ENCODE data around the gene NTSR1.
A peak's percentile ranks its signal among the peaks of the same experiment; 100 is the strongest.

NTSR1 gene

DNA sequence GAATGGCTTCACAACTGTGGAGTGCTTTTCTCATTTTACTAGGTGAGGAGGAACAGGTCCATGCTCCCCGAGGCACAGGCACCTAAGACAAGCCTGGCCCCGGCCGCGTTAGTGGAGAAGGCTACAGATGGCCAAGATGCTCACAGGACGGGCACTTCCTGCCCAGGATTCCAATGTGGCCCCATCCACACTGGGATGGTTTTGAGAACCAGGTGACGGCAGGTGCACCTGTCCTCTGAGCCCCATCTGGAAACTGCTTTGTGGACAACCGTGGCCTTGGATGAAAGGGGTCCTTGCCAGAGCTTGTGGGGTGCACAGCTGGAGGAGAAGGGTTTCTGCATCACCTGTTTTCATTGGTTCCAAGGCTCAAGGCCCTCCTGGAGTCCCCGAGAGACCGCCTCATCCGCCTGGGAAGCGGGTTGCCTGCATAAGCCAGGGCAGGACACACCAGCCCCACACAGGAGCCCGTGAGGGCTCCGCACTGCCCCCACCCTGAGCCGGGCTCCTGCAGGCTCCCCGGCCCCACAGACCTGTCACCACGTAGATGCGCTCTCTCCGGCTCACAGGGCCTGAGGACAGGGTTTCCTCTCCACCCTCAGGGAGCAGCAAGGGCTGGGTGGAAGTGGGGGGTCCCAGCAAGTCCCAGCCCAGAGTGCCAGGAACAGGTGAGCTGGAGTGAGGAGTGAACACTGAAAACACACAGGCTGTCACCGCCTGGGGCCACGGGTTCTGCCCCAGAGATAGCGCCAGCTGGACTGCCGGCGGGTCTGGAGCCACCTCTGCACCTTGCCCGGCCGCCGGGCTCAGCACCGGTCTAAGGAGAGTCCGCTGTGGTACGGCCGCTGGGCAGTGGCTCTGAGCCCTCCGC lies 18.3 kb downstream of the NTSR1 start:
- DNase-seq (ENCODE audit: low read depth) = no peak

DNA sequence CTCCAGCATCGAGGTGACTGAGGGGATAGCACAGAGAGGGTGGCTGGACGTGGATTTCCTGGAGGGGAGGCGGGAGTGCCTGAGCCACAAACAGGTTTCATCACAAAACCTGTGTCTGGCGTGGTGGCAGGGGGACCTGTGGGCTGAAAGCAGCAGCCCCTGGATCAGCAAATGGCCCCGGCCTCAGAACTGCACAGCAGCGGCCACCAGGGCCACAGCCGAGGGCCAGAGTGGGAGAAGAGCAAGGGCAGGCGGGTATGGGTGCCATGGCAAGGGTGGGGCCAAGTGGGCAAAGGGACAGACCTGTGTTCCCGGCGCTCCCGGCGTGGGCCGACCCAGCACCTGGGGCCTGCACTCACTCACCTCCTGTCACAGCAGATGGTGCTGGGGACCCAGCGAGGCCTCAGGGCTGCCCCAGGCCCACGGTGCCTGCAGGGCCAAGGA lies 19.0 kb downstream of the NTSR1 start:
- no peak for DNase-seq (ENCODE audit: low read depth)

DNA sequence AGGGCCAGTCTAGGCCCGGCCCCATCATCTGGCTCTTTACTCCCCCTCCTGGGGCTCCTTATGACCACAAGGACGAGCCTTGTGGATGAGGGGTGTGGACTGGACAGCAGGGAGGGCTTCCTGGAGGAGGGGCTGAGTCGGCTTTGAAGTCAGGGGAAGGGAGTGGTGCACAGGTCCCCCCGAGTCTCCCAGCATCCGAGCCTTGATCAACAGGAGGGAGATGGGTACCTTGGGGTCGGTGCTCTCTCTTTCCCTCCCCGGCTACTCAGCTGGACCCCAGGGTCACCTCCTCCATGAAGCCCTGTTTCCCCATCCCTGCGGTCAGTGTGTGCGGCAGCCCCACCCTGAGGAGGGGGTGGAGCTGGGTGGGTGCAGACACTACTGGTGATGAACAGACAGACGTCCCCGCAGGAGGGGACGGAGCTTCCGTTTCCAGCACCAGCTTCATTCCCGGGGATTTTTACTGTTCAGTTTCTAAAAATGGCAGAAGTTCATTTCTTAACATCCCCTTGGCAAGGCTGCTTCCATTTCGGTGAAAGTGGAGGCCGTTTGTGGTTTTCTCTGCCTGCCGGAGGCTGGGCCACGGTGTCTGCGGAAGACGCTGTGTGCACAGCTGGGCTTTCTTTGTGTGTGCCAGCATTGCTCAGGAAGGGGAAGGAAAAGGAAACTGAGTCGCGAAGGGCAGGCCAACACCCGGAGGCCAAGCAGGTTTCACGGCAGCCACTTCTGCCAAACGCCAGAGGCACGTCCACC lies 19.6 kb downstream of the NTSR1 start:
- no peak for DNase-seq (ENCODE audit: low read depth)

DNA sequence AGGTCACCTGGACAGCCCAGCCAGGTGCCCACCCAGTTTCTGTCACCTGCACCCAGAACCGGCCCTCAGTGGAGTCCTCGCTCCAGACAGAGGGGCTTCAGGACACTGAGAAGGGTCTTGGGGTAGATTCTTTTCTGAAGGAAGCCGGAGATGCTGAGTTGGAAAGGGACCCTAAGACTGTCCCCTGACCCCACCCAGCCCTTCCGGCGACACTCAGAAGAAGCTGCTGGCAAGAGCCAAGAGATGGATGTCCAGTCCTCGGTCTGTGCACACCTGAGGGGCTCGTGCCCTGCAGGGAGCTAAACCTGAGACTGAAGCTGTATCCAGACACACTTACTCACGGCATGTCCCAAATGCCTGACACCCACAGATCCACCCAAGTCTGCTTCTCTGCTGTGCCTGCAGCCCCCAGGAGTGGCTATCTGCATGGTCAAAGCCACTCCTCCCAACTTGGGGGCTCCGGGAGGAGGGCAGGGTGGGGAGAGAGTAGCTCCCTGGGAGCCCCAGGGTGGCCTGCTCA lies 20.2 kb downstream of the NTSR1 start:
- DNase-seq (ENCODE audit: low read depth) = no peak

DNA sequence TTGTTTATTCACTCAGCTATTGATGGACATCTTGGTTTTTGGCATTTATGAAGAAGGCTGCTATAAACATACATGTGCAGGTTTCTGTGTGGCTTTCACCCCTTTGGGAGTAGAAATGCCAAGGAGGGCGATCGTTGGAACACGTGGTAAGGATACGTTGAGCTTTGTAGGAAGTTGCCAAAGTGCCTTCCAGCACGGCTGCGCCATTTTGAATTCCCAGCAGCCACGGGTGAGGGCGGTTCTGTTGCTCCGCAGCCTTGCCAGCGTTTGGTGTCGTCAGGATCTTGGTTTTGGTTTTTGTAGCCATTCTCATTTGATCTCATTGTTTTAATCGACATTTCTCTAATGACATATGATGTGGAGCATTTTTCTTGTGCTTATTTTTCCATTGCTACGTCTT lies 21.8 kb downstream of the NTSR1 start:
- no peak for DNase-seq (ENCODE audit: low read depth)

DNA sequence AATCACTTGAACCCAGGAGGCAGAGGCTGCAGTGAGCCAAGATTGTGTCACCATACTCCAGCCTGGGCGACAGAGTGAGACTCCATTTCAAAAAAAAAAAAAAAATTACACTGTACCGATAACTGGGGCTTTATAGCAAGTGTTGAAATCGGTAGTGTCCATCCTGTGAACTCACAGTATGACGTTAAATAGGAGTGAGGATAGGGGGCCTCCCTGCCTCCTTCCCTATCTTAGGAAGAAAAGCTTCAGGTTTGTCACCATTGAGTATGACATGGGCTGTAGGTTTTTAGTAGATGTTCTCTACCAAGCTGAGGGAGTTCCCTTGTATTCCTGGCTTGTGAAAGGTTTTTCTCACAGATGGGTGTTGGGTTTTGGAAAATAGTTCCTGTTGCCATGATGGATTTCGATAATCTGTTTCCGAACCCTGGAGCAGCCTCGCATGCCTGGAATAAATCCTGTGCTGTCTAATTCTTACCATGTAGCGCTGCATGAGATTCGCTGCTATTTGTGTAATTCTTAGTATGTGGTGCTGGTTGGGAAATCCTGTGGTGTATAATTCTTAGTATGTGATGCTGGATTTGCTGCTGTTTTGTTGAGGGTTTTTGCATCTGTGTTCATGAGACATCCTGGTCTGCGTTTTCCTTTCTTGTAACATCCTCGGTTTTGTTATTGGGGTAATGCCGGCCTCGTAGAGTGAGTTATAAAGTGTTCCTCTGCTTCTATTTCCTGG lies 23.6 kb downstream of the NTSR1 start:
- DNase-seq (ENCODE audit: low read depth) = no peak

DNA sequence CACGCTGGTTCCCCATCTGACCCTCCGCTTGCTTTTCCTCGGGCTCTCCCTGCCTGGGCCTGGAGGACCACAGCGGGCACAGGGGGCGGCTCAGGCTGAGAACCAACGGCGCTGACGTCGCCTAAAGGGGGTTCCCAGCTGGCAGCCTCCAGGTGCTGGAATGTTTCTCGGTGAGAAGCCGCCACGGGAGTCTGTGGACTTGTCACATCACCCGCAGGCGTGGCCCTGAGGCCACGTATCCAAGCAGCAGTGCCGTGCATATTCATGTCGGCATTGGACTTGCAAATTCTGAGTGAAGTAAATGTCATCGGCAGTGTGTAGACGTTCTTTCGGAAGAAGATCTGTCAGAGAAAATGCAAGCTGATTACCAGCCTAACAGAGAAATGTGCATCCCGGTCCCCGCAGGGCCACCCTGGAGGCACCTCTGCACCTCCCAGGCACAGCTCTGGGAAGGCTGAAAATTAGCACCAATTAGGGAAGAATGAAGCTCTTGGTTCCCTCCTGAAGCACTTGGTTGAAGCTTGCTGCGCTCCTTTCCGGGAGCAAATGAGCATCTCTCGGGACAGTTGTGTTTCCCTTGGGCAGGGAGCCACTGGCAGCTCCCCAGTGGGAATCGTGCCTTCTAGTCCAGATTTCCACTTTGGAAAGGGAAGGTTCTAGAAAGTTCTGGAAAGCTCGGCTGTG lies 24.3 kb downstream of the NTSR1 start:
- DNase-seq (ENCODE audit: low read depth) = no peak

DNA sequence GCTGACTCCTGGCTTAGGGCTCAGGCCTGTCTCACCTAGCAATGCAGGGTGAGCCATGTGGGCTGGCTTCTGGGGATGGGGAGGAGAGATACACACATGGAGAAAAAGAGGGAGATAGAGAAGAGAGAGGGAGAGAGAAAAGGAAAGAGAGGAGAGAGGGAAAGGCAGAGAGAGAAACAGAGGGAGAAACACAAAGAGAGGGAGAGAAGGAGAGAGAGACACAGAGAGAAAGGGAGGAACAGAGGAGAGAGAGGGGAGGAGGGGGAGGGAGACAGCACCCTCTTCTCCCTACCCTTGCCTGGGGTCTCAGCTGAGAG lies 24.8 kb downstream of the NTSR1 start:
- DNase-seq (ENCODE audit: low read depth) = no peak

DNA sequence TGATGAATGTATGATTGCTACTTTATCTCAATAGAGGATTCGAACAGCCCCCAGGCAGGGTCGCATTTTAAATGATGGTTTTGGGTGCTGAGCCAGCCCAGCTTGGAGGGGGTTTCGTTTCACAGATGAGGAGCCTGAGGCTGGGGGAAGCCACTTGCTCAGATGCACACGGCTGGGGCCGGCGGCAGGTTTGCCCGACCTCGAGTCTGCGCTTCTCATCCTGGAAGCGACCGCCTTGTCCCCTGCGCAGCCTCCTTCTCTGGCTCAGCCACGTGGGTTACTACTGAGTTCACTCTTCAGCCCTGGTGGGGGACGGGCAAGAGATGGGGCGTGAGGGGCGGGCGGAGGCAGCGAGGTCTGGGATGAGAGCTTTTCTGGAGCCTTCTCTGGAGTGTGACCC lies 25.3 kb downstream of the NTSR1 start:
- DNase-seq (ENCODE audit: low read depth) = no peak

DNA sequence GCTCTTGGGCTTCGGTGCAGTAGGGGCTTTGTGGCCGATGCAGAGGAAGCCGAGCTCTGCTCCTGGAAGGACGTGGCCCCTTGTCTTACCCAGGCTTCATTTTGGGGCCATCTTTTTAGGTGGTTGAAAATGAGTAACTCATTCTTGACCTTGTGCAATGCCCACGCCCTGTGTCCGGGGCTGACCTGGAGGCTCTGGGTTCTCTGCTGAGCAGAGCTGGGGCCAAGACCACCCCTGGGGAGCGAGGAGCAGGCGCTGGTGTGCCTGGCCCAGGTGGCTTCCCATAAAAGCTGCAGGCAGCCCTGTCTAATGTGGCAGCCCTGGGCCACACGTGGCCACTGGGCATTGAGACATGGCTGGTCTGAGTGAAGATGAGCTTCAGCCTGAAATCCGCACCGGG lies 25.7 kb downstream of the NTSR1 start:
- DNase-seq (ENCODE audit: low read depth) = no peak

DNA sequence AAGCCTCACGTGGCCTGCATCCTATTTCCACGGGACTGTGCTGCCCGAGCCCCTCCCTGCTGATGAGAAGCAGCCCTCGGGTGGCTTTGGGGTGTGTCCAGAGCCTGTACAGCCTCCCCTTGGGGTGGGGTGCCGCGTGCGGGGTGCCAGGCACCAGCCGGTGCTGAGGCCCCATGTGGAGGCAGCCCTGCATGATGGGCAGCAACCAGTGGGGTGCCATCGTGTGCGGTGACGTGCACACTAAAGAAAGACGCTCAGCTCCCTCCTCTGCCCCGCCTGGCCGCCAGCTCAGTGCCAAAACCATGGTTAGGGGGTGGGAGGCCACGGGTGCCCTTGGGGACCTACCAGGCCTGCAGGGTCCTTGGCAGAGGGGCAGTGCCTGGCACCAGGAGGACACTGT lies 26.2 kb downstream of the NTSR1 start:
- no peak for DNase-seq (ENCODE audit: low read depth)

DNA sequence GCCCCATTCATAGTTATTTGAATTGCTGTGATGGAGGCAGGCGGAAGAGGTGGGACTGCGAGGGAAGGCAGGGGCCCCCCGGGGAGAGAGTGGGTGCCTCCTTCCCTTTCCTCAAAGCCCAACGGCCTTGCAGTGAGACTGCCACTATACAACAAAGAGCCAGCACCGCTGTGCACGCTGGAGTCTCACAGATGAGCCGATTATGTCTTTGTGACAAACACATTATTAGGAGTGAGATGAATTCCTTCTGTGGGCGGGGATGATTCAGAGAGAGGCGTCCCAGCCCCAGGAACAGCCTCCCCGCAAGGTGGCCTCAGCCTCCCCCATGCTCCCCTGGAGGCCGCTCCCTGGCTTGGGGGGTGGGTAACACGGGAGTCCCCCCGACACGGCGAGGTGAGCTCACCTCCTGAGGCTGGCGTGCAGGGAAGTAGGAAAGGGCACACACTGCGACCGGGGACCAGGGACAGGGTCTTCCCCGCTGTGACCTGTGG lies 26.7 kb downstream of the NTSR1 start:
- peak; percentile 32 for DNase-seq (ENCODE audit: low read depth)

DNA sequence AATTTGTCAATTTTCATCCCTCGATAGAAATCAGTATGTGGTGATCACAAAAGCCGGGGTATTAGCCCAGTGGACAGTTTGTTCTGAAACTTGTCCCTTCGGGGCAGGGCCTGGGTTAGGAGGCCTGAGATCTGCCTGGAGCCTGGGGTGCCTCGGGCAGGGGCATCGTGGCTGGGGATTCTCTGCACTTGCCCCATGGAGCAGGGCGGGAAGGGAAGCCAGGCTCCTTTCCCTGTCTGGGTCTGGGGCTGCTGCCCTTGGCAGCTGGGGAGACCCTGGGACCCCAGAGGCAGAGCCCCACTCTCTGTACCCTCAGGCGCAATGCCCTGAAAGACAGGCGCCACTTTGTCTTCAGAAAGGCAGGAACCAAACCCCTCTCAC lies 27.4 kb downstream of the NTSR1 start:
- no peak for DNase-seq (ENCODE audit: low read depth)

DNA sequence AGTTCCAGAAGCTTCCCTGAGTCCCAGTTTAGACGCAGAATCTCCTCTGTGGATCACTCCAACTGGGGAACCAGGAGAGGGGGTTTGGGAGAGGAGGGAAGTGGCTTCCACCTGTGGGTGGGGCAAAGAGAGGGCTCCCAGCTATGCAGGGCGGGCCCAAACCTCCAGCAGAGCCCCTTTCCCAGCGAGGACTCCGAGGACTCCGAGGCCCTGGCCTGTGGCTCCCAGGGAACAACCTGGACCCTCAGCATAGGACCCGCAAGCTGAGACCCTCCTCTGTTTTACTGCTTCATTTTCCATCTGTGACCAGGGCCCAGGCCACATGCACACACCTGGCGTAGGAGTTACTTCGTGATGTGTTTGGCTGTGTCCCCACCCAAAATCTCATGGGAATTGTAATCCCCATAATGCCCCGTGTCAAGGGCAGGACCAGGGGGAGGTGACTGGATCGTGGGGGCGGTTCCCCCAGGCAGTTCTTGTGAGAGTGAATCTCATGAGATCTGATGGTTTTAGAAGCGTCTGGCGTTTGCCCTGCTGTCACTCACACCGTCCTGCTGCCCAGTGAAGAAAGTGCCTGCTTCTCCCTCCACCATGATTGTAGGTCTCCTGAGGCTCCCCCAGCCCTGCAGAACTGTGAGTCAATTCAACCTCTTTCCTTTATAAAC lies 27.9 kb downstream of the NTSR1 start:
- no peak for DNase-seq (ENCODE audit: low read depth)

DNA sequence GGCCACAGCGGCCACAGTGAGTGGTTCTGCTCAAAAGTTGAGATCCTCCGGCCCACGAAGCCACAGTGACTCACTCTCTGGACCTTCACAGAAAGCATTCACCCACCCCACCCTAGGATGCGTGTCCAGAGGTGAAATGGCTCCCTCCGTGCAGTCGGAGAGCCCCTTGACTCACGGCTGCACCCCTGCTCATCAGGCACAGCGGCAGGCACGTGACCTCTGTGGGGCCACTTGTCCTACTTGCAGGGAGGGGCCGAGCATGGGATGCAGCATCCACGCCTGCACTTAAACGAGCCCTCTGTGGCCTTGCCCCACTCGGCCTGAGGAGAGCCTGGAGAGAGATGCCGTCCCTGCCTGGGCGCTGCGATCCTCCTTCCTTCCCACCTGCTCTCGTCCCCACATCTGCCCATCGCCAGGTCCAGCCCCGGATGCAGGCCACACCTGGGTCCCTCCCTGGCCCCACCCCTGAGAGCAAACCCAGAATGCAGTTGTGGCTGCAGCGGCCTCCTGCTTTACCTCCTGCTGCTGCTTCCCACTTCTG lies 28.7 kb downstream of the NTSR1 start:
- DNase-seq (ENCODE audit: low read depth) = no peak

DNA sequence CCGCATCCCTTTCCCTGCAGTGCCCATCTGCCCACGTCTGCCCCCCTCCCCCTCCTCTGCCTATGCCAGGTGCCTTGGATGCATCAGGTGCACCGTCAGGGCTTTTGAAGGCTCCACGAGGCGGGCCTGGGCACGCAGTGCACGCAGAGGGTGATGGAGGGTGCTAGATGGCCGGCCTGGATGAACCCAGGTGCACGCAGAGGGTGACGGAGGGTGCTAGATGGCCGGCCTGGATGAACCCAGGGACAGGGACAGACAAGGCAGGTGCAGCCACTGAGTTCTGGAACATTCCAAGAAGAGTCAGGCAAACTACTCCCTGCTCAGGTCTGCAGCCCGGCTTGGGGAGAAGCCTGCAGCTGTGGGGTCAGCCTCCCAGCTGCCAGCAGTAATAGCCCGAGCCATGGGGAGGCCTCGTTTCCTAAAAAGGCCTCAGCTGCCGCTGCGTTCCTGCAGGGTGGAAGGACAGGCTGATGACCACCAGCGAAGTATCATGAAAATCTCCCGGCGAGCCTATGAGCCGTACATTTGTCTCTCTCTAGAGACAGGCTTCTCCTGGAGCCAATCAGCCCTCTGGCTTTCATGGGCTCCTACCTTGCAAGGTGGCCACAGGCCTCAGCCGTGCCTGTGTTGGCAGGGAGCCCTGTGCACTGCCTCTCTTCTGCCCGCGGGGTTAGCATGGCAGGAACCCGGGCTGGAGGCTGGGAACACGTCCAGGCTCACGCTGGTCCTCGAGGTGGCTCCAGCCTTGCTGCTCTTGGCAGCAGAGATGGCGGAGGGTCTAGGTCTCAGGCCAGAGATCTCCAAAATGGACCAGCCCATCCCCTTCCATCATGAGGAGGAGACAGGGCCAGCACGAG lies 29.6 kb downstream of the NTSR1 start:
- DNase-seq (ENCODE audit: low read depth) = no peak

DNA sequence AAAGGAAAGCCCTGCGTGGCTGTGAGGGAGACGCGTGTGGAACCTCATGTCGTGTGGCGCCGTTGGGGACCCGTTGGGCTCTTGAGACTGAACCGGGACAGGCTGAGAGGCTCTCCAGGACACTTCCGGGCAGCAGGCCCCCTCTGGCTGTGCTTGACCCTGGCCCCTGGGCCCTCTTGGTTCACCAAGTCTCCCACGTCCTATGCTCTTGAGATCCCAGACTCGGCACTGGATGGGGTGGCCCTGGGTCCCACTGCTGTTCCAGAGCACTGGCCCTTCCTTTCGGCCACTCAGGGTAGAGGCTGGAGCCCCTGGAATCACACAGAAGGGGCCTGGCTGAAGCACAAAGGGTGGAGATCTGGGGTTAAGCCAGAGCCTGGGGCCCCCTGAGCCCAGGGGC lies 30.4 kb downstream of the NTSR1 start:
- DNase-seq (ENCODE audit: low read depth) = no peak

DNA sequence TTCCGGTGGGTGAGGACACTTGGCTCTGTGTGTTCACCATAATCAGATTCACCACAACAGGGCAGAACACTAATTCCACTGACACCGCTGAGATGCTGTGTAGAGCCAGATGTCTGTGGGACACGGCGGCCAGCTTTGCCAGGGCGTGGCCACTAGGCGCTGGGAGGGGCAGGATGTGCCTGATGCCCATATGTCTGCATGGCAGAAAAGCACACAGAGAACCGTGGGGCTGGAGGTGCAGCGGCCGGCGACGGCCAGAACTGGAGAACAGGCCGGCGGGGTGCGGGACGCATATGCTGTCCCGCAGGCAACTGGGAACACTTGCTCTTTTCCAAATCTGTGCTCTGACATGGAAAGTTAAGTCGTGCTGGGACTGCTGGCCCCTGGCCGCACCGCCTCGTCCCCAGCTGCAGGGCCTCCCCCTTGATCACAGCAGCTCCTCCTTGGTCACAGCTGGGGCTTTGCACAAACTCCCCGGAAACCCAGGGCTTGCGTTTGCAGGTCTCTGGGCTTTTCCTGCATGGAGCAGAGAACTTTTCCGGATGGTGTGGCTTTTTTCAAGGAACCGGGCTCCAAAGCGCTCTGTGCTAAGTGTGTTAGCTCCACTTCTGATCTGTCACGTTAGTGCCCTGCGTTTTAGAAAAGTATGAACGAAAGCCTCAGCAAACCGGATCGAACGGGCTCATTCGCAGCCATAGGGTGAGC lies 31.1 kb downstream of the NTSR1 start:
- DNase-seq (ENCODE audit: low read depth) = no peak
